CD4-positive, alpha-beta memory T cell (primary cell): ENCODE measurements around the gene RAB11FIP3. TPM values are rescaled to one million over a fixed set of nuclear protein-coding genes. Genes with fewer than 3 reads are reported as not detected.

Experiments used
- CTCF ChIA-PET: fragments of 350-600 bp; sonication (Branson Sonifier 250); formaldehyde crosslinking; loops from one replicate; lab custom pipeline; 2021; ENCODE audit warnings: inconsistent platforms; ENCODE audit not compliant: partially characterized antibody; lab: Charles Lee
- POLR2A ChIA-PET: fragments of 350-600 bp; sonication (Branson Sonifier 250); formaldehyde crosslinking; loops from one replicate; lab custom pipeline; 2021; ENCODE audit not compliant: partially characterized antibody; lab: Charles Lee
- DNase-seq, 5 donors: peaks; one replicate each; pipeline versions ENCODE4 v3.0.0 to v3.0.0-alpha.2; 2020 to 2022; ENCODE audit warnings: mixed read lengths in 1 of 5
- H3K27ac ChIP-seq: one replicate; pipeline ENCODE4 v1.7.0; 2013; ENCODE audit warnings: low read depth, low read length
- H3K27me3 ChIP-seq: 2 replicates; pipeline ENCODE4 v1.7.0; 2013; ENCODE audit warnings: mild to moderate bottlenecking, low read length, moderate library complexity; ENCODE audit not compliant: insufficient read depth
- H3K36me3 ChIP-seq: 2 replicates; pipeline ENCODE4 v1.7.0; 2013; ENCODE audit warnings: mild to moderate bottlenecking, low read length, moderate library complexity; ENCODE audit not compliant: insufficient read depth
- H3K4me1 ChIP-seq: 2 replicates; pipeline ENCODE4 v1.7.0; 2013; ENCODE audit warnings: mild to moderate bottlenecking, low read length, moderate library complexity; ENCODE audit not compliant: insufficient read depth
- H3K4me3 ChIP-seq, 2 donors: one replicate each; pipeline ENCODE4 v1.7.0; 2013; ENCODE audit warnings: low read length in 2 of 2, mild to moderate bottlenecking in 1 of 2
- H3K9me3 ChIP-seq, 2 donors: one replicate each; pipeline ENCODE4 v1.7.0; 2013; ENCODE audit warnings: low read length in 2 of 2, control low read depth in 1 of 2; ENCODE audit not compliant: control insufficient read depth in 1 of 2
- H3K27ac Mint-ChIP-seq, 7 donors: one replicate each; pipeline ENCODE4 v1.8.0; 2020 to 2021; ENCODE audit warnings: mixed read lengths in 7 of 7, mild to moderate bottlenecking in 6 of 7, inconsistent platforms in 3 of 7, moderate library complexity in 3 of 7
- H3K27me3 Mint-ChIP-seq, 2 donors: one replicate each; pipeline ENCODE4 v1.8.0; 2020 to 2021; ENCODE audit warnings: mixed read lengths in 2 of 2
- H3K36me3 Mint-ChIP-seq, 2 donors: one replicate each; pipeline ENCODE4 v1.8.0; 2020 to 2021; ENCODE audit warnings: mixed read lengths in 2 of 2, inconsistent platforms in 1 of 2, mild to moderate bottlenecking in 1 of 2
- H3K4me1 Mint-ChIP-seq, 4 donors: one replicate each; pipeline ENCODE4 v1.8.0; 2020 to 2021; ENCODE audit warnings: mixed read lengths in 4 of 4, mild to moderate bottlenecking in 1 of 4
- H3K4me3 Mint-ChIP-seq, 8 donors: one replicate each; pipeline ENCODE4 v1.8.0; 2020 to 2021; ENCODE audit warnings: mixed read lengths in 8 of 8, mild to moderate bottlenecking in 7 of 8, moderate library complexity in 6 of 8, inconsistent platforms in 3 of 8
- H3K9me3 Mint-ChIP-seq, 8 donors: one replicate each; pipeline ENCODE4 v1.8.0; 2020 to 2021; ENCODE audit warnings: mixed read lengths in 8 of 8, mild to moderate bottlenecking in 5 of 8, inconsistent platforms in 3 of 8, moderate library complexity in 1 of 8
- intact Hi-C: fragments of 100-400 bp; cut with micrococcal nuclease; formaldehyde crosslinking; loops from one replicate; pipeline ENCODE4 v1.15.1; 2023
- polyA plus RNA-seq, 2 donors: library from polyadenylated mRNA; unstranded; fragments of 300-500 nt; fragmentation: Illumina TruSeq; gene quantifications; one replicate each; pipeline ENCODE4 v1.2.3, GENCODE V29; 2021
- total RNA-seq, 2 experiments: library from RNA; stranded (reverse); gene quantifications; one replicate each; pipeline ENCODE4 v1.2.3, GENCODE V29; 2021

RAB11FIP3 gene
- total and polyA plus RNA-seq, 4 experiments from 2014 or later, result 0.15 to 42.6 (median 23.2) TPM

DNA sequence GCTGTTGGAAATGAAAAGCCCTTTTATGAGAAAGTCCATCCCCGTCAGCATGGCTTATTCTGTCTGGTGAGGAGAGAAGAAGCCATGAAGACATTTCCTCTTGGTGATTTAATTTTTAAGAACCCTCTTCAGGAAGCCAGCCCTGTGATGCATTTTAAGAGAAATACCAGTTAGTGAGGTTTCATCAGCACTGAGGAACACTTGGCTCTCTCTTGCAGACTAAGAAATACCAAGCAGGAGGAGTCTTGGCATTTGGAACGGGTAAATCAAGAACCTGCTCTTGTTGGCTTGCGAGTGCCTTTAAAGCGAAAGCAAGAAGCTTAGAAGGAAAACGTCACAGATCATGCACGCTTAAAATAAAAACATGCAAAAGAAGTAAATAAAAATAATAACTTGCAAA lies 17.5 kb downstream of the RAB11FIP3 start:
- H3K9me3 ChIP-seq, result no peaks in the 10 kb centered on the region
- no peaks in the 10 kb centered on the region for H3K36me3 ChIP-seq
- Mint-ChIP-seq H3K4me1 (peaks cover 3 to 7% (median 5%) of the 10 kb centered on the region in 4 donors), H3K27ac (peak overlapping the region in 1 of 7 donors; percentile 14), H3K36me3 (peaks cover 7 to 11% of the 10 kb centered on the region in 2 donors), H3K27me3 (no peaks in the 10 kb centered on the region), H3K4me3 (no peak overlapping the region), H3K9me3 (no peaks in the 10 kb centered on the region)
- CTCF ChIA-PET, result no interaction called here
- intact Hi-C loops, result no loop called here
- H3K4me1 ChIP-seq, result no peaks in the 10 kb centered on the region
- POLR2A ChIA-PET, result no interaction called here
- H3K27me3 ChIP-seq, result no peaks in the 10 kb centered on the region
- no peak for DNase-seq
- H3K4me3 ChIP-seq, result no peak overlapping the region
- H3K27ac ChIP-seq, result no peak overlapping the region

DNA sequence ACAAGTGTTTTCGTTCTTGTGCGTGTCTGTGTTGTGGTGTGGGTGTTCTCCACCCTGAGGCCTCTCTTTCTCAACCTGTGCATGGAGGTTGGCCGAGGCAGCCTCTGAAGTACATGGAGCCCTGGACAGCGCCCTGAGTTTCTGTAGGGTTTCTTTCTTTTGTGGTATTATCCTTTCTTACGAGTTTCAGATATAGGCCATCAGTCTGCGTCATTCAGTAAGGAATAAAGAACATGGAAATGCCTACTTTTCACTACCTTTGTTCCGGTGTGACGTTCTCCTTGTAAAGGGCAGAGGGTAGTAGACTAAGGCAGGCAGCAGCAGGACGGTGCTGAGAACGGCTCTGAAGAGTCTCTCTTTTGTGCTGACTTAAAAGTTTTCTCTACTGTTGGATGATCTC lies 18.6 kb downstream of the RAB11FIP3 start:
- Mint-ChIP-seq H3K27me3 (no peaks in the 10 kb centered on the region), H3K9me3 (no peaks in the 10 kb centered on the region), H3K27ac (peak overlapping the region in 1 of 7 donors; percentile 43), H3K4me3 (no peak overlapping the region), H3K4me1 (peaks cover 3 to 7% (median 4%) of the 10 kb centered on the region in 4 donors), H3K36me3 (peaks cover 7 to 11% of the 10 kb centered on the region in 2 donors)
- ChIA-PET CTCF (no interaction called here), POLR2A (no interaction called here)
- H3K4me1 ChIP-seq, result no peaks in the 10 kb centered on the region
- no peak overlapping the region for H3K27ac ChIP-seq
- H3K27me3 ChIP-seq, result no peaks in the 10 kb centered on the region
- intact Hi-C loops, result no loop called here
- DNase-seq, result no peak
- no peaks in the 10 kb centered on the region for H3K9me3 ChIP-seq
- H3K36me3 ChIP-seq, result no peaks in the 10 kb centered on the region
- H3K4me3 ChIP-seq, result no peak overlapping the region

DNA sequence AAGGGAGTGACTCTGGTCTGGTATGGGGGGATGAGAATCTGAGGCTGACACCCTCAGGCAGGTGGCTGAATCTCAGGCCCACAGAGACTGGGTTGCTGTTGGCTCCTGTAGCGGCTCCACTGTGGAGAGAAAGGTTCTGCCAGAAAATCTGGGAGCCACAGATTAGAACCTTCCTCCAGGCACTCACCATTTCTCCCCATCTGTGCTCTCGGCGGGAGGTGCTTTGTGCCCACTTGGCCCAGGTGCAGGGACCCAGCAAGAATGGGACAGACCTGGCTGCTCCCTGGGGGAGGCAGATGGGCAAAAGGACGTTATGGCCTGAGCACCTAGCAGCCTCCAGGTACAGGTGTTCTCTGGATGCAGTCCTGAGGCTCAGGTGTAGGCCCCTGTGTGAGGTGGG lies 20.1 kb downstream of the RAB11FIP3 start:
- no peak for DNase-seq
- Mint-ChIP-seq H3K4me1 (peaks cover 0 to 5% (median 4%) of the 10 kb centered on the region in 4 donors), H3K36me3 (peaks cover 4 to 7% of the 10 kb centered on the region in 2 donors), H3K27me3 (no peaks in the 10 kb centered on the region), H3K9me3 (no peaks in the 10 kb centered on the region), H3K27ac (no peak overlapping the region), H3K4me3 (no peak overlapping the region)
- H3K27me3 ChIP-seq, result no peaks in the 10 kb centered on the region
- POLR2A ChIA-PET, result no interaction called here
- CTCF ChIA-PET, result no interaction called here
- H3K27ac ChIP-seq, result no peak overlapping the region
- no peaks in the 10 kb centered on the region for H3K9me3 ChIP-seq
- H3K4me1 ChIP-seq, result no peaks in the 10 kb centered on the region
- intact Hi-C loops, result no loop called here
- H3K36me3 ChIP-seq, result no peaks in the 10 kb centered on the region
- H3K4me3 ChIP-seq, result no peak overlapping the region

DNA sequence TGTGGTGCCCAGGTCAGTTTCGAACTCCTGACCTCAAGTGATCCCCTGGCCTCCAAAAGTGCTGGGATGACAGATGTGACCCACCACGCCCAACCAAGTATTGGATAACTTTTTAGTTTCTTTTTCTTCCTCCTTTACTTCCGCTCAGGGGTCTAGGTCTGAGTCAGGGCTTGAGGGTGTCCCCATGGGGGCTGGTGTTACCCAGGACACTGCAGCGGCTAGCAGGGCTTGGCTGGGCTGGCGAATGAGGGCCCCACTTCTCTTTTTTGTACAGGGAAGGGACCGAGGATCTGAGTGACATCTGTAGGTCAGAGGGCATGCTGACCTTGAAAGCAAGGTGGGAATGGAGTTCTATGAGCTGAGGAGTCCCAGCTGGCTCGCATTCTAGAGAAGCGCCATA lies 24.9 kb downstream of the RAB11FIP3 start:
- H3K4me1 Mint-ChIP-seq, result peaks cover 3 to 7% (median 5%) of the 10 kb centered on the region in 4 donors
- POLR2A ChIA-PET, result no interaction called here
- Histone ChIP-seq H3K9me3 (no peaks in the 10 kb centered on the region), H3K27ac (no peak overlapping the region), H3K36me3 (no peaks in the 10 kb centered on the region), H3K4me1 (no peaks in the 10 kb centered on the region), H3K4me3 (no peak overlapping the region), H3K27me3 (no peaks in the 10 kb centered on the region)
- intact Hi-C loops, result no loop called here
- DNase-seq, result no peak
- H3K4me3 Mint-ChIP-seq, result peak overlapping the region in 1 of 8 donors; percentile 39
- CTCF ChIA-PET, result no interaction called here
- H3K27ac Mint-ChIP-seq, result no peak overlapping the region
- no peaks in the 10 kb centered on the region for H3K27me3 Mint-ChIP-seq
- no peaks in the 10 kb centered on the region for H3K9me3 Mint-ChIP-seq
- H3K36me3 Mint-ChIP-seq, result no peaks in the 10 kb centered on the region

DNA sequence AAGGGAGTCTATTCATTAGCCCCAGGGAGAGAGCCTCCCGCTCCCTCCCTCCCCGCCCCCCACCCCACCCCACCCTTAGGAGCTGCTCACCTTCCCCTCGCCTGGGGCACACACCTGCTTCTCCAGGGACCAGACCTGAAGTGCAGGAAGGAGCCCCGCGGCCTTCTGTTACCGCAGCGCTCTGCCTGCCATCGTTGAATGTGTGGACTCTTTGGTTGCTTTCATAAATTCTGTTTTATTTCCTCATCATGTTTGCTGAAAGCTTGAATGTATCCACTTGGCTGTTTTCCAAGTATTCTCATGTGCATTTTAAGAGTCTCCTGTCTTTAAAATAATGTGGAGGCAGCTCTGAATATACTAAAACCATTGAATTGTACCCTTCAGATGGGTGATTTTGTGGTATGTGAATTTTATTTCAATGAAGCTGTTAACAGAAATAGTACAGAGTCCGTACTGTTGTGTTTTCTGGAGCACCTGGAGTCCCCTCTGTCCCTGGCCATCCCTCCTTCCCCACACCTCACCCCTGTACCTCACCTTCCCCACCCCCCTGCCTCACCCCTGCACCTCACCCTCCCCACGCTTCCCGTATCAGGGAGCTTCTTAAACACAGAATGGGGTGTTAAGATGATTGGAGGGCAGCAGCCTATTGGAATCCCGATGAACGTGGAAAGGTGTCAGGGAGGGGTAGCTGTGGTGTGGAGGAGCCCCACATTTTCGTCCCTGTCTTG lies 25.5 kb downstream of the RAB11FIP3 start:
- Histone ChIP-seq H3K27me3 (no peaks in the 10 kb centered on the region), H3K4me3 (no peak overlapping the region), H3K4me1 (no peaks in the 10 kb centered on the region), H3K36me3 (no peaks in the 10 kb centered on the region), H3K27ac (no peak overlapping the region), H3K9me3 (no peaks in the 10 kb centered on the region)
- no peak for DNase-seq
- H3K4me1 Mint-ChIP-seq, result peaks cover 3 to 7% (median 5%) of the 10 kb centered on the region in 4 donors
- no peaks in the 10 kb centered on the region for H3K36me3 Mint-ChIP-seq
- peak overlapping the region in 2 of 7 donors; percentile 24 to 25 for H3K27ac Mint-ChIP-seq
- intact Hi-C loops, result no loop called here
- no peaks in the 10 kb centered on the region for H3K27me3 Mint-ChIP-seq
- ChIA-PET CTCF (no interaction called here), POLR2A (no interaction called here)
- H3K4me3 Mint-ChIP-seq, result no peak overlapping the region
- no peaks in the 10 kb centered on the region for H3K9me3 Mint-ChIP-seq

DNA sequence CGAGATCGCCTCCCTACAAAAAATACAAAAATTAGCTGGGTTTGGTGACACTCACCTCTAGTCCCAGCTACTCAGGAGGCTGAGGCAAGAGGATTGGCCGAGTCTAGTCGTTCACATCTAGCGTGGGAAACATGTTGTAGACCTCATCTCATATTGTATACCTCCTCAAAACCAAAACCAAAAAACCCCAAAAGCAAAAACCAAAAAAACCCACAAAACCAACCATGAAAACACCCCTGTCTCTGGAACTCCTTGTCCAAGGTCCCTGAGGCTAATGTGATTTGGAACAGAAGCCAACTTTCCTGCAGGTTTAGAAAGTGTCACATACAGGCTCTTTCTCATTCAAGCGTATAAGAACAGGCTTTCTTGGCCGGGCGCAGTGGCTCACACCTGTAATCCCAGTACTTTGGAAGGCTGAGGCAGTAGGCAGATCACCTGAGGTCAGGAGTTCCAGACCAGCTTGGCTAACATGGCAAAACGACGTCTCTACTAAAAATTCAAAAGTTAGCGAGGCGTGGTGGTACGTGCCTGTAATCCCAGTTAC lies 29.0 kb downstream of the RAB11FIP3 start:
- Mint-ChIP-seq H3K27me3 (no peaks in the 10 kb centered on the region), H3K36me3 (no peaks in the 10 kb centered on the region), H3K4me3 (no peak overlapping the region), H3K9me3 (no peaks in the 10 kb centered on the region), H3K4me1 (peaks cover 6 to 22% (median 9%) of the 10 kb centered on the region in 4 donors), H3K27ac (peak overlapping the region in 1 of 7 donors; percentile 64)
- no peaks in the 10 kb centered on the region for H3K36me3 ChIP-seq
- no peak overlapping the region for H3K27ac ChIP-seq
- ChIA-PET POLR2A (no interaction called here), CTCF (interaction anchor here (0.9 kb wide), 1 partner anchor 24 kb away, joined by 3 read pairs; no protein-coding TSS in a partner anchor)
- H3K27me3 ChIP-seq, result no peaks in the 10 kb centered on the region
- DNase-seq, result no peak
- intact Hi-C loops, result no loop called here
- H3K4me1 ChIP-seq, result no peaks in the 10 kb centered on the region
- H3K4me3 ChIP-seq, result no peak overlapping the region
- no peaks in the 10 kb centered on the region for H3K9me3 ChIP-seq

DNA sequence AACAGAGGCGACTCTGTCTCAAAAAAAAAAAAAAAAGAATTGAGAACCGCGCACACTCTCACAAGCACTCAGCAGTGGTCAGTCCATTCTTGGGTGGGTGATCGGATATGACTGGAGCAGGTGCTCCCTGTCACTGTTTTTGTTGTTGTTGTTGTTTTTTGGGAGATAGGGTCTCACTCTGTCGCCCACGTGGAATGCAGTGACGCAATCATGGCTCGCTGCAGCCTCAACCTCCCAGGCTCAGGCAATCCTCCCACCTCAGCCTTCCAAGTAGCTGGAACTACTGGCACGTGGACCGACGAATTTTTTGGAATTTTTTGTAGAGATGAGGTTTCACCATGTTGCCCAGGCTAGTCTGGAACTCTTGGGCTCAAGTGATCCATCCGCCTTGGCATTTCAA lies 30.0 kb downstream of the RAB11FIP3 start:
- no peaks in the 10 kb centered on the region for H3K27me3 Mint-ChIP-seq
- Histone ChIP-seq H3K27ac (no peak overlapping the region), H3K9me3 (no peaks in the 10 kb centered on the region), H3K4me1 (no peaks in the 10 kb centered on the region), H3K27me3 (no peaks in the 10 kb centered on the region), H3K4me3 (no peak overlapping the region), H3K36me3 (no peaks in the 10 kb centered on the region)
- DNase-seq, result no peak
- H3K4me3 Mint-ChIP-seq, result no peak overlapping the region
- H3K9me3 Mint-ChIP-seq, result no peaks in the 10 kb centered on the region
- H3K27ac Mint-ChIP-seq, result peak overlapping the region in 1 of 7 donors; percentile 53
- ChIA-PET POLR2A (no interaction called here), CTCF (no interaction called here)
- intact Hi-C loops, result no loop called here
- no peaks in the 10 kb centered on the region for H3K36me3 Mint-ChIP-seq
- H3K4me1 Mint-ChIP-seq, result peaks cover 5 to 22% (median 9%) of the 10 kb centered on the region in 4 donors
